ENCODE data around the gene PLA2G2C.

PLA2G2C gene

GRCh38 chr1:20207546-20207945, 21.2 kb upstream of the PLA2G2C start:
- no peak for DNase-seq (ENCODE audit: low spot score)

GRCh38 chr1:20202166-20202565, 15.8 kb upstream of the PLA2G2C start:
- DNase-seq (ENCODE audit: low spot score), result no peak

GRCh38 chr1:20200966-20201365, 14.6 kb upstream of the PLA2G2C start:
- DNase-seq (ENCODE audit: low spot score), result no peak

- no peak for DNase-seq (ENCODE audit: low spot score)
Measured at GRCh38 chr1:20199840-20200239, 13.5 kb upstream of the PLA2G2C start.

GRCh38 chr1:20199403-20199802, 13.1 kb upstream of the PLA2G2C start:
- DNase-seq (ENCODE audit: low spot score), result no peak

GRCh38 chr1:20198918-20199317, 12.6 kb upstream of the PLA2G2C start:
- no peak for DNase-seq (ENCODE audit: low spot score)

GRCh38 chr1:20198296-20198695, 12.0 kb upstream of the PLA2G2C start:
- no peak for DNase-seq (ENCODE audit: low spot score)

- DNase-seq (ENCODE audit: low spot score), result no peak
Measured at GRCh38 chr1:20197329-20197791, 11.0 kb upstream of the PLA2G2C start.

GRCh38 chr1:20195462-20195780, 9.1 kb upstream of the PLA2G2C start:
- no peak for DNase-seq (ENCODE audit: low spot score)

GRCh38 chr1:20194757-20195461, 8.6 kb upstream of the PLA2G2C start:
- DNase-seq (ENCODE audit: low spot score), result peak; percentile 75

GRCh38 chr1:20194224-20194623, 7.9 kb upstream of the PLA2G2C start:
- no peak for DNase-seq (ENCODE audit: low spot score)

GRCh38 chr1:20192871-20193411, 6.6 kb upstream of the PLA2G2C start:
- no peak for DNase-seq (ENCODE audit: low spot score)

GRCh38 chr1:20192364-20192763, 6.0 kb upstream of the PLA2G2C start:
- peak; percentile 48 for DNase-seq (ENCODE audit: low spot score)

- no peak for DNase-seq (ENCODE audit: low spot score)
Measured at GRCh38 chr1:20191266-20191825, 5.0 kb upstream of the PLA2G2C start.

- DNase-seq (ENCODE audit: low spot score), result no peak
Measured at GRCh38 chr1:20190256-20191160, 4.2 kb upstream of the PLA2G2C start.

GRCh38 chr1:20189664-20190063, 3.3 kb upstream of the PLA2G2C start:
- no peak for DNase-seq (ENCODE audit: low spot score)

GRCh38 chr1:20188455-20188817, 2.1 kb upstream of the PLA2G2C start:
- DNase-seq (ENCODE audit: low spot score), result no peak

GRCh38 chr1:20187813-20188454, 1.6 kb upstream of the PLA2G2C start:
- no peak for DNase-seq (ENCODE audit: low spot score)

GRCh38 chr1:20187103-20187812, 940 bp upstream of the PLA2G2C start:
- DNase-seq (ENCODE audit: low spot score), result no peak

- DNase-seq (ENCODE audit: low spot score), result no peak
Measured at GRCh38 chr1:20184997-20185833, 1.1 kb downstream of the PLA2G2C start.

- no peak for DNase-seq (ENCODE audit: low spot score)
Measured at GRCh38 chr1:20184481-20184900, 1.8 kb downstream of the PLA2G2C start.
